LoVo (cell line): ENCODE measurements around the gene SLC8A2.

Experiments used
- DNase-seq: peaks from one replicate; pipeline ENCODE4 v3.0.0-alpha.2; 2016; ENCODE audit warnings: low spot score

SLC8A2 gene

GRCh38 chr19:47503130-47503825 is 31.6 kb upstream of the SLC8A2 start:
- no peak for DNase-seq

GRCh38 chr19:47499863-47500830 is 28.5 kb upstream of the SLC8A2 start:
- no peak for DNase-seq

- no peak for DNase-seq
Observed at GRCh38 chr19:47499371-47499770, 27.7 kb upstream of the SLC8A2 start.

- DNase-seq: no peak
Observed at GRCh38 chr19:47498561-47498960, 26.9 kb upstream of the SLC8A2 start.

GRCh38 chr19:47497821-47498520 is 26.3 kb upstream of the SLC8A2 start:
- DNase-seq: no peak

GRCh38 chr19:47497050-47497766 is 25.5 kb upstream of the SLC8A2 start:
- no peak for DNase-seq

- no peak for DNase-seq
Observed at GRCh38 chr19:47495478-47496372, 24.0 kb upstream of the SLC8A2 start.

- DNase-seq: no peak
Observed at GRCh38 chr19:47494729-47495128, 23.0 kb upstream of the SLC8A2 start.

GRCh38 chr19:47494211-47494547 is 22.5 kb upstream of the SLC8A2 start:
- no peak for DNase-seq

- no peak for DNase-seq
Observed at GRCh38 chr19:47493378-47494210, 21.9 kb upstream of the SLC8A2 start.

GRCh38 chr19:47492571-47493377 is 21.1 kb upstream of the SLC8A2 start:
- DNase-seq: no peak

- no peak for DNase-seq
Observed at GRCh38 chr19:47492137-47492533, 20.4 kb upstream of the SLC8A2 start.

GRCh38 chr19:47491358-47492136 is 19.9 kb upstream of the SLC8A2 start:
- no peak for DNase-seq

- DNase-seq: no peak
Observed at GRCh38 chr19:47490847-47491246, 19.2 kb upstream of the SLC8A2 start.

- no peak for DNase-seq
Observed at GRCh38 chr19:47490031-47490430, 18.3 kb upstream of the SLC8A2 start.

- DNase-seq: no peak
Observed at GRCh38 chr19:47489072-47489914, 17.6 kb upstream of the SLC8A2 start.
